NCI-H2107 treated with DMSO at 0.1 percent for 48 hours (cell line): ENCODE measurements around the gene B3GNT9.

Experiments
- DNase-seq: peaks from one replicate; lab custom pipeline; 2025; ENCODE audit not compliant: unreplicated experiment; lab: John Stamatoyannopoulos, UW

B3GNT9 gene

GRCh38 chr16:67185651-67186134 lies 34.9 kb upstream of the B3GNT9 start:
- no peak for DNase-seq

GRCh38 chr16:67184995-67185650 lies 34.3 kb upstream of the B3GNT9 start:
- peak; percentile 36 for DNase-seq

GRCh38 chr16:67184453-67184994 lies 33.7 kb upstream of the B3GNT9 start:
- peak; percentile 61 for DNase-seq

- peak; percentile 98 for DNase-seq
These were observed 33.0 kb upstream of the B3GNT9 start, which contains the start of gene MATCAP1 for GRCh38 chr16:67183627-67184452. MATCAP1 (minus strand) TSS chr16:67183963; CDS start chr16:67180610, 3,353 bp downstream.

- DNase-seq = no peak
These were observed 32.5 kb upstream of the B3GNT9 start for GRCh38 chr16:67183284-67183626.

GRCh38 chr16:67182288-67182687 lies 31.5 kb upstream of the B3GNT9 start:
- DNase-seq = no peak

- no peak for DNase-seq
These were observed 30.5 kb upstream of the B3GNT9 start for GRCh38 chr16:67181346-67181745.

GRCh38 chr16:67180166-67180565 lies 29.4 kb upstream of the B3GNT9 start:
- DNase-seq = no peak

- no peak for DNase-seq
These were observed 28.8 kb upstream of the B3GNT9 start for GRCh38 chr16:67179421-67180080.

- DNase-seq = peak; percentile 58
These were observed 27.2 kb upstream of the B3GNT9 start for GRCh38 chr16:67177743-67178699.

- DNase-seq = peak; percentile 12
These were observed 25.9 kb upstream of the B3GNT9 start for GRCh38 chr16:67176662-67177061.

GRCh38 chr16:67174706-67175231 lies 24.0 kb upstream of the B3GNT9 start:
- no peak for DNase-seq

- DNase-seq = peak; percentile 62
These were observed 23.3 kb upstream of the B3GNT9 start for GRCh38 chr16:67173808-67174705.

GRCh38 chr16:67173323-67173722 lies 22.5 kb upstream of the B3GNT9 start:
- DNase-seq = no peak

GRCh38 chr16:67170949-67171649 lies 20.3 kb upstream of the B3GNT9 start:
- no peak for DNase-seq

- DNase-seq = peak; percentile 53
These were observed 19.6 kb upstream of the B3GNT9 start, which contains the start of gene NOL3 for GRCh38 chr16:67170168-67170948. NOL3 (plus strand) TSS chr16:67170538.

- no peak for DNase-seq
These were observed 18.9 kb upstream of the B3GNT9 start for GRCh38 chr16:67169642-67170167.
